GM12874 (cell line): ENCODE data around the gene MVB12B.

Source experiments
- TF ChIP-seq, protein P1 (sequence below): IDR thresholded peaks from 2 replicates; pipeline ENCODE4 v1.5.1; 2011; ENCODE audit warnings: low read depth, mild to moderate bottlenecking, control low read depth, low read length, moderate library complexity; ENCODE audit not compliant: insufficient read depth

The MVB12B gene

DNA sequence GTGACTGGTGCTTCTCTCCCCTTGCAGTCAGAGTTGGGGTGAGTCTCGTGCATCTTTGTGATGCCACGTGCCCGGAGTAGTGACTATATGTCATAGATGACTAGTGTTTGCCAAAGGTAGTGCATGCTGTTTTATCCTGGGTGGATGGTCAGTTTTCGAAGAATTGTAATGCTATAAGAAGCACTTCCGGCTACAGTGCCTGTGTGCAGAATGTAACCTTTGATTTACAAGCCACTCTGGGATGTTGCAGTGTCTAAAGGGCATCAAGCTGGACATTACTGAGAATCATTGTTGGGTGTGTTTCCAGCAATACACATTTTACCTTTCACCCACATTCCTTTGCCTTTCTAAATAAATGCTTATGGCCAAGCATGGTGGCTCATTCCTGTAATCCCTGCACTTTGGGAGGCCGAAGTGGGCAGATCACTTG is 16.7 kb downstream of the MVB12B start:
- TF ChIP-seq, protein P1, sequence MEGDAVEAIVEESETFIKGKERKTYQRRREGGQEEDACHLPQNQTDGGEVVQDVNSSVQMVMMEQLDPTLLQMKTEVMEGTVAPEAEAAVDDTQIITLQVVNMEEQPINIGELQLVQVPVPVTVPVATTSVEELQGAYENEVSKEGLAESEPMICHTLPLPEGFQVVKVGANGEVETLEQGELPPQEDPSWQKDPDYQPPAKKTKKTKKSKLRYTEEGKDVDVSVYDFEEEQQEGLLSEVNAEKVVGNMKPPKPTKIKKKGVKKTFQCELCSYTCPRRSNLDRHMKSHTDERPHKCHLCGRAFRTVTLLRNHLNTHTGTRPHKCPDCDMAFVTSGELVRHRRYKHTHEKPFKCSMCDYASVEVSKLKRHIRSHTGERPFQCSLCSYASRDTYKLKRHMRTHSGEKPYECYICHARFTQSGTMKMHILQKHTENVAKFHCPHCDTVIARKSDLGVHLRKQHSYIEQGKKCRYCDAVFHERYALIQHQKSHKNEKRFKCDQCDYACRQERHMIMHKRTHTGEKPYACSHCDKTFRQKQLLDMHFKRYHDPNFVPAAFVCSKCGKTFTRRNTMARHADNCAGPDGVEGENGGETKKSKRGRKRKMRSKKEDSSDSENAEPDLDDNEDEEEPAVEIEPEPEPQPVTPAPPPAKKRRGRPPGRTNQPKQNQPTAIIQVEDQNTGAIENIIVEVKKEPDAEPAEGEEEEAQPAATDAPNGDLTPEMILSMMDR: no peak

DNA sequence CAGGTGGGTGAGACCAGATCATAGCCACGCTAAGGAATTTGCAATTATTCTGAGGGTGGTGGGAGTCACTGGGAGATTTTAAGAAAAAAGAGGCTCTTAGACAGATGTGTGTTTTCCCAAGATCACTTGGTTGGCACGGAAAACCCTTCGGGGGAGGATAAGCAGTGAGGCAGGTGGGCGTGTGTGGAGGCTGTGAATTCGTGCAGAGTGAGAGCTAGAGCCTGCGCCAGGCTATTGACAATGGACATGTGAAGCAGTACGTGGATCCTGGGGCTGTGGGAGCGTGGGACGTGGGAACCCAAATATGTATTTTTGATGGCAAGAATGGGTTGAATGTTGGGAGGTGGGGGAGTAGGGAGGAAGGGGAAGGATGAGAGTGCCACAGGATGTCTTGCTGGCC is 19.4 kb downstream of the MVB12B start:
- TF ChIP-seq, protein P1: no peak

DNA sequence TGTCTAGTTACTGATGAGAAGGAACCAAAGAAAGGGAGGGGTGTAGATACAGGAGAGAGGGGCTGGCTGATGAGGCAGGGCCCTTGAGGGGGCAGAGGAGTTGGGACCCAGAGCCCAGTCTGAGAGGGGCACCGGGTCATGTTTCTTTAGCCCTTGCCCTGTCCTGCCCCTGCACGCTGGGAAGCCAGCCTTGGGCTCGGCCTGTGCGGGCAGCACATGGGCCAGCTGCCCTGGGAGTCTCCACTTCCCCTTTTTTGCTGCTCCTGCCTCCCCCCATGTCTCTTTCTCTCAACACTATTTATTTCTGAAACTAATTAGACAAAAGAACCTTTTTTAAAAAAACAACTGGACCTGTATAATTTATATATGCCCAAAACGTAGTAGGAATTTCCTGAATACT is 20.5 kb downstream of the MVB12B start:
- TF ChIP-seq, protein P1: no peak

DNA sequence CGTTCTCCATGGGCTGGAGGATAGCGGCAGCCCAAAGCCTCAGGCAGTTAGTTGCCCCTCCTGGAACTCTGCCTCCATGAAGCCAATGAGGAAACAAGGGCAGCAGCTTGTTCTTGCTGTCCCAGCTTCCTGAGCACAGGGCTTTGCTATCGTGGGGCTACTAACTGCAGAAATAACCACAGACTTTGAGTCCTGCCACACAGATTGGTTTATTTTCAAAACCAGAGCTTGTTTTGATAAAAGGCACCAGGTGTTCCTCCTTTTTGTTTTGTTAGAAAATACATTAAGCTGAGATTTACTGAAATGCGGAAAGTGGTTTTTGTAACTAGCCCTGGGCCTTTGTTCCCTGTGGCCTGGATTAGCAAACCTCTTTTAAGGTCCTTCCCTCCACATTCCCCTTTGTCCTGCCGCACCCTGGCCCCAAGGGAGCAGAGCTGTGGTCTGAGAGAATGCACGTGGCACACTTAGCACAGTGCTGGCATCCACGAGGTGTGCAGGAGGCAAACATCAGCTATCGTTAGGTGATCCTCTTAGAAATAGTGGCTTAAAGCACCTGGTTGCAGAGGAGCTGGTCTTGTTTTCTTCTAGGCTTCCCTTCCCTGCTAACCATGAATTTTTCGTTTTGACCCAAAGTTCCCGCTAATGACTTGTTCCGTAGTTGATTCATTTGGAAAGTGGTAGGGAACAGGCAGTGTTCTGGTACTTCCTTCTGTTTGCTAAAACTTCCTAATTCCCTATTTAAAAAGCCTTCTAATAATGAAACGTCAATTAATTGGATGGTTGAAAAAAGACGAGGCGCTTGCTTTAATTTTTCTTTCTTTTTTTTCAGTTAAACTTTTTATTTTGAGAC is 21.5 kb downstream of the MVB12B start:
- TF ChIP-seq, protein P1: no peak

DNA sequence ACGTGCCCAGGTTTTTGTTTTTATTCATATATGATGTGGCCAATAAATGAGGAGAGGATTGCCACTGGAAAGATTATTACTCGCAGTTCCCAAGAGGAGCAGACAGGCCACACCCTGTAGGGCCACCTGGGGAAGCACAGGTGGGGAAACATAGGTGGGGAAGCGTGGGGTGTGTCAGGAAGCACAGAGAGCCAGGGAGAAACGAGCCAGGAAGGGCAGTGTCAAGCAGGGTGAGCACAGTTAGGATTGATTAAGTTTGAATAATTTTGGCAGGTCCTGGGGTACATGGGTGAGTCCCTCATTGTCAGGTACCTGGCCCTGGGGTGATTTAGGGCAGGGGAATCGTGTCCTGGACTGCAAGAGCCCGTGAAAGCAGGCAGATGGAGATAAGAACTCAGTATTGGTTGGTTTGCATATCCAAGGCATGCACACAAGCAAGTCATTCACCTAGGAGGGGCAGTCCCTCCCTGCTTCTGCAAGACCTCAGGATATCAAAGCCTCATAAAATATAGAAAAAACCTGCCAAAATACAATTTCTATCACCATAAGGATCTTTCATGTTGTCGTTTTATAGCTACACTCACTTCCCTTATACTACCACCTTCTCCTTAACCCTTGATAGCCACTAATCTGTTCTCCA is 22.4 kb downstream of the MVB12B start:
- TF ChIP-seq, protein P1: no peak

DNA sequence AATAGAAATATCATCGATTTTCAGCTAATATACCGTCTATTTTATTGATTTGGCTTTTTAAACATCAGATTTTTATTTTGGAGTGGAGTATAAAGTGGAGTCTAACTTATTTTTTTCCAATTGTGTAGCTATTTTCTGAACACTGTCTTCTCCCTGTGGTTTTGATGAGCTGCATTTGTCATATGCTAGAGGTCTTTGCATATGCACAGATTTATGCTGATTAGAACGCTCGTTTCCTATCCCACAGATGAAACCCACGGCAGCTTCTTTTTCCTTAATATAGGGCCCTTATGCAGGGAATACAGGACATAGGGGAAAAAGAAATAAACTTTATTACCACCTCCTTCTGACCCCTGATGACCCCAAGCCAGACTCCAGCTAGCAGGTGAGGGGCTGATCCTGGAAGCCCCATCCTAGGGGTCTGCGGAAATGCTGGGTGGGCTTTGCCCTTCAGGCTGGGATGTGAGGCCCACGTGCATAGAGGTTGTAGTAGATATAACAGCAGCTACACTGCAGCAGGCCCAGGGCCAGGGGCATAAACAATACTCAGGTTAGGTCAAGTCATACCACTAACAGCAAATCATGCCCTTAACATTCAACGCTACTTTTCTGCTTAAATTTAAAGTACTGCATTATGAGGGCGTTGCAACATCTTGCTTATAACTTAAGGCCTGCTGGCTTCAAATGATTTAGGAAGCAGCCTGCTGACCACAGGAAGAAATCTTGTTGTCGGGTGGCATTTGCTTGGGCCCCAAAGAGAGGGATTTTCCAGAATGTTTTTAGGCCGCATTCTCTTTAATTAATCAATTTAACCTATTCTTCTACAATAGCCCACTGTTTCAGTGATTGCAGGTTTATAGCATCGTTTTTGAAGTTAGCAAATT is 28.5 kb downstream of the MVB12B start:
- TF ChIP-seq, protein P1: no peak

DNA sequence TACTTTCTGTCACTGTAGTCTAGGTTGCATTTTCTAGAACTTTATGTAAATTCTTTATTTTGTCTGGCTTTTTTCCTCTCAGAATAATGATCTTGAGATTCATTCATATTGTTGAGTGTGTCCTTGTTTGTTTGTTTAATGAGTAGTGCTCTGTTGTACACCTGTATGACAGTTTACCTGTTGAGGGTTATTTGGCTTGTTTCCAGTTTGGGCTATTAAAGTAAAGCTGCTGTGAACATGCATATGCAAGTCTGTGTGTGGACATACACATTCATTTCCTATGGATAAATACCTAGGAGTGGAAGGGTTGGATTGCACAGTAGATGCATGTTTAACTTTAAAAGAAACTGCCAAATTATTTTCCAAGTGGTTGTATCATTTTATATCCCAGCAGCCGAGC is 30.4 kb downstream of the MVB12B start:
- TF ChIP-seq, protein P1: no peak
